ENCODE data around the gene CD99. TPM values are rescaled to one million over a fixed set of nuclear protein-coding genes. Genes with fewer than 3 reads are reported as not detected.

CD99 gene
- total RNA-seq, 1 experiment from 2014 or later: 1,443 TPM

DNA sequence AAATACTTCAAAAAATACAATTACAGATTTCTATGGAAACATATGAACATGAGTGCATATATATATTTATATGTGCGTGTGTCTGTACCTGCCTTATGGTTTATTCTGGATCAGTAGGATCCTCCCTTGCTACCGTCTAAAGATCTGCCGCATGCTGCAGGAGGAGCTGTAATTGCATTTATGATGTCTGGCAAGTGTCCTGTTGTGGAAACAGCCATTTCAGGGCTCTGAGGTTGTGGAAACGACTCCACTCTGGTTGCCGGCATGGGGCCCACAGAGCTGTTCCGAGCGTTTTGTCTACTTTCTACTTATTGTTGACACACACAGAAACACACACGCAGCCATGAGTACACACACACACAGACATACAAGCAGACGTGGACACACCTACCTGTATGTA is 21.3 kb downstream of the CD99 start:
- Histone ChIP-seq H3K4me1 (ENCODE audit: insufficient read depth, low read length, poor library complexity, severe bottlenecking) (peaks cover 65% of the 10 kb centered on the region), H3K4me3 (ENCODE audit: low read depth, low read length, poor library complexity, severe bottlenecking) (no peak overlapping the region), H3K9me3 (ENCODE audit: low read depth, low read length, poor library complexity, severe bottlenecking) (no peaks in the 10 kb centered on the region), H3K36me3 (ENCODE audit: insufficient read depth, low read length, poor library complexity, severe bottlenecking) (peaks cover 58% of the 10 kb centered on the region), H3K27me3 (replicated peaks; ENCODE audit: insufficient read depth, low read depth, low read length, poor library complexity) (no peaks in the 10 kb centered on the region), H3K27ac (ENCODE audit: low read depth, low read length, poor library complexity, severe bottlenecking) (peak overlapping the region; percentile 48)
- no peak for TF ChIP-seq EZH2 (IDR thresholded peaks at IDR 0.05; ENCODE audit: borderline replicate concordance, low read depth, low read length, poor library complexity, severe bottlenecking)
- TF ChIP-seq, protein P1, sequence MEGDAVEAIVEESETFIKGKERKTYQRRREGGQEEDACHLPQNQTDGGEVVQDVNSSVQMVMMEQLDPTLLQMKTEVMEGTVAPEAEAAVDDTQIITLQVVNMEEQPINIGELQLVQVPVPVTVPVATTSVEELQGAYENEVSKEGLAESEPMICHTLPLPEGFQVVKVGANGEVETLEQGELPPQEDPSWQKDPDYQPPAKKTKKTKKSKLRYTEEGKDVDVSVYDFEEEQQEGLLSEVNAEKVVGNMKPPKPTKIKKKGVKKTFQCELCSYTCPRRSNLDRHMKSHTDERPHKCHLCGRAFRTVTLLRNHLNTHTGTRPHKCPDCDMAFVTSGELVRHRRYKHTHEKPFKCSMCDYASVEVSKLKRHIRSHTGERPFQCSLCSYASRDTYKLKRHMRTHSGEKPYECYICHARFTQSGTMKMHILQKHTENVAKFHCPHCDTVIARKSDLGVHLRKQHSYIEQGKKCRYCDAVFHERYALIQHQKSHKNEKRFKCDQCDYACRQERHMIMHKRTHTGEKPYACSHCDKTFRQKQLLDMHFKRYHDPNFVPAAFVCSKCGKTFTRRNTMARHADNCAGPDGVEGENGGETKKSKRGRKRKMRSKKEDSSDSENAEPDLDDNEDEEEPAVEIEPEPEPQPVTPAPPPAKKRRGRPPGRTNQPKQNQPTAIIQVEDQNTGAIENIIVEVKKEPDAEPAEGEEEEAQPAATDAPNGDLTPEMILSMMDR (conservative IDR thresholded peaks at IDR 0.05; ENCODE audit: low read depth, low read length): no peak
- ChIA-PET CTCF (no interaction called here), POLR2A (ENCODE audit: low non-redundant PET) (no interaction called here)
- no peak for DNase-seq (ENCODE audit: low spot score)
- intact Hi-C loops (cut with micrococcal nuclease; ENCODE audit: unreplicated experiment): no loop called here
- BruUV-seq (replicated peaks): no TSS peak

DNA sequence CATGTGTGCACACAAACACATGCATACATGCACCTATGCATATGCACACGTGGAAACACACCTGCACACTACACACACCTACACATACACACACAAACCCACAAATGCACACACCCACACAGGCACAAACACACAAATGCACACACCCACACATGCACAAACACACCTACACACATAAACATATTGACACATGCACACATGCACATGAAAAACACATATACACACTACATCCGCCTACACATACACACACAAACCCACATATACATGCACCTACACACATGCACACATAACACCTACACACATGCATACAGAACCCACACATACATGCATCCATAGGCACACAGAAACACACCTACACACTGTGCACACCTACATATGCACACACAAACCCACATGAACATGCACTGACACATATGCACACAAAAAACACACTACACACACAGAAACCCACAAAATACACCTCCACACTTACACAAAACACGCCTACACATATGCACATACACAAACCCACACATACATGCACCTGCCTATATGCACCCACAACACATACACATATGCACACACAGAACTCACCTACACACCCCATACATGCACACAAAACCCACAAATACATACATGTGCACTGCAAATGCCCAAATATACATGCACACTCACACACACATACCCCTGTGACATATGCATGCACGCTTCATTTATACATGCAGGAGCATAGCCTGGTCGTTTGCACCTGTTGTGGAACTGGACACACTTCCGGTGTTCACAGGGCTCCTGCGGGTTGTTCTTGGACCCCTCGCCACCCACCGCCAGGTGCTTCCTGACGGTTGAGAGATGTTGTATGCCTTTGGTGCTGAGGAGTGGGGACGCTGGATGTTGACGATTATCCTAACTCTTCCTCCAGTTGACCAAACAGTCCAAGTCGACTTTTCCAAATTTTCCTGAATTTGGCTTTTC is 22.1 kb downstream of the CD99 start:
- CTCF ChIA-PET: no interaction called here

DNA sequence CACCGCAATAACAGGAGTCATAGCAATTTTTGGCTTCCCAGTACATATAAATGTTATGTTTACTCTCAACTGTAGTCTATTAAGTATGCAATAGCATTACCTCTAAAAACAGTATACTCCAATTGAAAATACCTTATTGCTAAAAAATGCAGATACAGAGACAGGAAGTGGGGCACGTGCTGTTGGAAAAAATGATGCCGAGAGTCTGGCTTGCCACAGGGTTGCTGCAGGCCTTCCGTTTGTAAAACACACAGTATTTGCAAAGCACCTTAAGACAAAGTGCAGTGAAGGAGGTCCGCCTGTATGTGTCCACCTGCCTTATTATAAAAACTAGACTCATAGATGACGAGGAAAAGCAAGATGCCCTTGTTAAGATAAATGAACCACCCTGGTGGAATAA is 23.5 kb downstream of the CD99 start:
- Histone ChIP-seq H3K4me1 (ENCODE audit: insufficient read depth, low read length, poor library complexity, severe bottlenecking) (peaks cover 44% of the 10 kb centered on the region), H3K36me3 (ENCODE audit: insufficient read depth, low read length, poor library complexity, severe bottlenecking) (peaks cover 79% of the 10 kb centered on the region), H3K27me3 (replicated peaks; ENCODE audit: insufficient read depth, low read depth, low read length, poor library complexity) (no peaks in the 10 kb centered on the region), H3K9me3 (ENCODE audit: low read depth, low read length, poor library complexity, severe bottlenecking) (no peaks in the 10 kb centered on the region), H3K27ac (ENCODE audit: low read depth, low read length, poor library complexity, severe bottlenecking) (peak overlapping the region; percentile 56), H3K4me3 (ENCODE audit: low read depth, low read length, poor library complexity, severe bottlenecking) (no peak overlapping the region)
- POLR2A ChIA-PET (ENCODE audit: low non-redundant PET): no interaction called here
- intact Hi-C loops (cut with micrococcal nuclease; ENCODE audit: unreplicated experiment): no loop called here
- no peak for DNase-seq (ENCODE audit: low spot score)
- CTCF ChIA-PET: no interaction called here
- TSS peak; percentile 1 for BruUV-seq (replicated peaks)
- TF ChIP-seq, protein P1 (conservative IDR thresholded peaks at IDR 0.05; ENCODE audit: low read depth, low read length): no peak
- no peak for TF ChIP-seq EZH2 (IDR thresholded peaks at IDR 0.05; ENCODE audit: borderline replicate concordance, low read depth, low read length, poor library complexity, severe bottlenecking)

More for the DNA sequence above, 22.1 kb downstream of the CD99 start:
- Histone ChIP-seq H3K27me3 (replicated peaks; ENCODE audit: insufficient read depth, low read depth, low read length, poor library complexity) (no peaks in the 10 kb centered on the region), H3K4me1 (ENCODE audit: insufficient read depth, low read length, poor library complexity, severe bottlenecking) (peaks cover 58% of the 10 kb centered on the region), H3K9me3 (ENCODE audit: low read depth, low read length, poor library complexity, severe bottlenecking) (no peaks in the 10 kb centered on the region), H3K36me3 (ENCODE audit: insufficient read depth, low read length, poor library complexity, severe bottlenecking) (peaks cover 65% of the 10 kb centered on the region), H3K4me3 (ENCODE audit: low read depth, low read length, poor library complexity, severe bottlenecking) (no peak overlapping the region), H3K27ac (ENCODE audit: low read depth, low read length, poor library complexity, severe bottlenecking) (peak overlapping the region; percentile 48)
- no TSS peak for BruUV-seq (replicated peaks)
- DNase-seq (ENCODE audit: low spot score): no peak
- TF ChIP-seq, protein P1 (conservative IDR thresholded peaks at IDR 0.05; ENCODE audit: low read depth, low read length): no peak
- TF ChIP-seq EZH2 (IDR thresholded peaks at IDR 0.05; ENCODE audit: borderline replicate concordance, low read depth, low read length, poor library complexity, severe bottlenecking): no peak
- intact Hi-C loops (cut with micrococcal nuclease; ENCODE audit: unreplicated experiment): no loop called here
- POLR2A ChIA-PET (ENCODE audit: low non-redundant PET): no interaction called here
